Stimulated activated CD4-positive, alpha-beta T cell treated with anti-CD3 and anti-CD28 coated beads, Interleukin-1b, Interleukin-23, amount 100 ng/mL, for 48 hours (primary cell): ENCODE measurements around the gene IGF1.

Experiments used
- DNase-seq: peaks from one replicate; pipeline ENCODE4 v3.0.0-alpha.2; 2020

IGF1 gene

DNA sequence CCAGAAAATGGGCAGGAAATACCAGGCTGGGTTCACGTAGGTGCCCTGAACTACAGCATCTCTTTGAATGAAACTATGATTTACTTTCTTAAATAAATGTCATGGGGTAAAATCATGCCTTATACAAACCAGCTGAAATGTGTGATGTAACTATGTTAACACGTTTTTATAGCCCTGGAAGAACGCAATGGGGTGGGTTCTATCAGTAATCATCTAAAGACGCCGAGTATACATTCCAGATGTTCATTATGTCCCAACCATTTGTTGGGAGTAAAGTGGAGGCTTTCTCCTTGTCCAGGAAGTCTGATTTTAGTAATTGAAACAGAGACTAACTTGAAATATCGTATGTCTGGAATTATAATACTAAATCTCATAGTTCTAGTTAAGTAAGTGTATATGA lies 16.2 kb upstream of the IGF1 start:
- DNase-seq = no peak

DNA sequence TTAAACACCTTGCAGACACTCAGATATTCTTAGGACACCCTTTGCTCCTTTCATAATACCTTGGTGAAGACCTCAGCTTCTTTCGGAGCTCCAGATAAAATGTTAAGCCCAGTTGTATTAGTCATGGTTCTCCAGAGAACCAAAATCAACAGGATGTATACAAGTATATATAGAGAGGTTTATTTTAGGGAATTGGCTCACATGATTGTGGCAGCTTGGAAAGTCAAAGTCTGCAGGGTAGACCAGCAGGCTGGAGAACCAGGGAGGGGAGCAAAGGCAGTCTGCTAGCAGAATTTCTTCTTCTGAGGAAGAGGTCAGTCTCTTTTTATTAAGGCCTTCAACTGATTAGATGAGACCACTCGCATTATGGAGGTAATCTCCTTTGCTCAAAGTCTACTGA lies 6.9 kb upstream of the IGF1 start:
- DNase-seq = no peak

DNA sequence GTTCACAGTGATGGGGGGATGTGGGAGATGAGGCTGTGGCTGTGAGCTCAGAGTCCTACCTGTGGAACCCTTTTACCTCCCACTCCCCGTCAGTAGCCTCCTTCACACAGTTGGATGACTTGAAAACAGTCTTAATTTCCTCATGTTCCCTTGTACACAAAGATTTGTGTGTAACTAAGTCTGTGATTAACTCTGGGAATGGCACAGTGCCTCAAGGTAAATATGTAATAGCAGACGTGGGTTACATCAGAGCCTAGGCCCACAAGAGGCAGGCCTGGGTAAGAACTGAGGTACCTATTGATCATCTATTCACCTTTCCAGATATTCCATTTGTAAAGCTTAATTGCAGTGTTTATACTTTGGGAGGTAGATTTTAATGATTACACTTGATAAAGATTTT lies 5.8 kb upstream of the IGF1 start:
- DNase-seq = no peak

DNA sequence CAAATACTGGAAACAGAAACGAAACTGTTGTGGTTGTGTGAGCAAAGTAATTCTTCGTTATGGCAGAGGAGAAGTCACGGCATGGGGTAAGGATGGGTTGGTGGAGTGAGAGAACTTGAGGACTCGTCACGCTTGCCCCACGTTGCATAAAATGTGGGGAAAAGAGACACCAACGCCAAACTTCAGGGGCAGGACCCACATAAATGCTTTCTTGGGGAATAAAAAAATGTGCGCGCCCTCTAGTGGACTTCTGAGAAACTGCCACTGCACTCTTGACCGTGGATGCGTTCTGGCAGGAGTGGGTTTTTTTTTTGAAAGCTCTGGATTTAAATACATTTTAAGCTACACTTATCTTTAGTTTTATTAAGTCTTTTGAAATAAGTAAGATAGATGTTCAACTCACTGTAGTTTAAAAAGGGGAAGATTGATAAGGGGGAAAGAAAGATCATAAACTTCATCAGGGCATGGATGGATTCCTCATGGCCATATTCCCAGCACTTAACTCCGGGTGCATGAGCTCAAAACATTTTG lies 4.1 kb upstream of the IGF1 start:
- peak; percentile 73 for DNase-seq

DNA sequence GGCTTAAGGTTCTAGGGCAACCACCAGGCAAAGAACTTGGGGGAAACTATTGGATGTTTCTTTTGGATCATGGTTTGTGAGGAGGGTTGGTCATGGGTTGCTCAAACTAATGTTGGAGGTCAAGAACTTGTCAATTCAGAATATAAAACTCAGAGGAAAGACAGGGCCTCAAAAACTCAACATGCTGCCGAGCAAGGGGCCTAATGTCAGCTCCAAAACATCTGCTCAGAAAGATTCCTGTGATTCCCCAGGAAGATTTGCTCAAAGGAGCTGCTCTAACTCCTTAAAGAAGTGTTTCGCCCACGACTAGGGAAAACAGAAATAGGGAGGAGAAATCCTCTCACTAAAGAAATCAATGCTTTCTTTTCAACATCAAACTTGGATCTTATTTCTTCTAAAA lies 3.7 kb upstream of the IGF1 start:
- DNase-seq = no peak

DNA sequence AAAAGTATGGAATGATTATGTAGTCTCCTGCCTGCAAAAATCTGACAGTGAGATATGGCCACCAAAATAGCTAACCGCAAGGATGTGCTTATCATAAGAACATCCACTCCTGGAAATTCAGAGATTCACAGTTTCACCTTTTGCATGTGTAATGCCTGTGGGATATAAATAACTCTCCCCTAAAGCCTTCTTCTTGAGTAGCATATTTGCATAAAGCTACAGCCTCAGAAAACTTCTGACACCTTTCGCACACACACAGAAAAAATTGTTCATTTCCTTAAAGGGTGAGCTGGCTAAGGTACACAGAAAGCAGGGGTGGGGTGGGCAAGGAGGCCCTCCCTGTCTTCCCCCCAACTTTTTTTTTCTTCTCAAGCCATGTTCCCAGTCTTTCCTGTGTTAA lies 3.1 kb upstream of the IGF1 start:
- no peak for DNase-seq

DNA sequence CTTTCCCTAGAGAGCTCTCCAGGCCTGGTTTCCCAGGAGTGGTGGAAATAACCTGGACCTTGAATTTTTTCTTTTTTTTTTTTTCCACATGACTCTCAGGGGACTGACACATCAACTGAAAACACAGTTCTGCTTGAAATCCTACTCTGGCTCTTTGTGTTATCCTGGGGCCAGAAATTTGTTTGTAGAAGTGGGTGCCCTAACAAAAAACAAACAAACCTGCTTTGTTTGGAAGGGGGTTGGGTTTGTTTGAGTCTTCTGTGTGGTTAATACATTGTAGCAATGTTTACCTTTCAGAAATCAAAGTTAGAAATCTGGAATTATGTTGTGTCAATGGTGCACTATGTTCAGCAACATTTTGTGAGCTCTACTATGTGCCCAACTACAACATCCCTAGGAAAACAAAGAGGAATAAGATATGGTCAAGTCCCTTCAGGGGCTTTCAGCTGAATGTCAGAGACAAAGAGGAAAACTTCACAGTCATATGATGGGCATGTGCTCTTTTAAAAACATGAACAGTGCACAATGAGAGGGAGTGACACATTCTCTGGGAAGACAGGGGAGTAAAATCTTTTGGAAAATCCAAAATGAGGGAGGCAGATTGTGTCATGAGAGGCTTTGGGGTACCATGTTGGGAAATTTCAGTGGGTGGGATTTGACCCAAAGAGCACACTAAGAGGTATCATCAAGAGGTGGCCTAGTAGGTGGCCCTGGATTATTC lies 1.5 kb upstream of the IGF1 start:
- no peak for DNase-seq

DNA sequence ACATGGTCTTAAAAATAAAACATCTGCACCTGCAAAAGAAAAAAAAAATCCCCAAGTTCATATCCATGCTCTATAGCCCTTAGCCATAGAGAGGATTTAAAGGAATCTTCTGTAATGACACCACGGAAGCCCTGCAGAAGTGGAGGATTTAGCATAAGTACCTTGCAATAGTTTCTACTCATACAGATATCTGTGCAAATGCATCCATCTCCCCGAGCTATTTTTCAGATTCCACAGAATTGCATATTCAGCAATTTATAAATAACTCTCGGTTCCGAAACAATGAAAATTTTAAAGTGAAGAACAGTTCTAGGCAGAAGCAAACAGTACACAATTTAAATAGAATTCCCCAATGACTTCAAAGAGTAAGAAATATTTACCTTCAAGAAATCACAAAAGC lies 424 bp downstream of the IGF1 start:
- no peak for DNase-seq

DNA sequence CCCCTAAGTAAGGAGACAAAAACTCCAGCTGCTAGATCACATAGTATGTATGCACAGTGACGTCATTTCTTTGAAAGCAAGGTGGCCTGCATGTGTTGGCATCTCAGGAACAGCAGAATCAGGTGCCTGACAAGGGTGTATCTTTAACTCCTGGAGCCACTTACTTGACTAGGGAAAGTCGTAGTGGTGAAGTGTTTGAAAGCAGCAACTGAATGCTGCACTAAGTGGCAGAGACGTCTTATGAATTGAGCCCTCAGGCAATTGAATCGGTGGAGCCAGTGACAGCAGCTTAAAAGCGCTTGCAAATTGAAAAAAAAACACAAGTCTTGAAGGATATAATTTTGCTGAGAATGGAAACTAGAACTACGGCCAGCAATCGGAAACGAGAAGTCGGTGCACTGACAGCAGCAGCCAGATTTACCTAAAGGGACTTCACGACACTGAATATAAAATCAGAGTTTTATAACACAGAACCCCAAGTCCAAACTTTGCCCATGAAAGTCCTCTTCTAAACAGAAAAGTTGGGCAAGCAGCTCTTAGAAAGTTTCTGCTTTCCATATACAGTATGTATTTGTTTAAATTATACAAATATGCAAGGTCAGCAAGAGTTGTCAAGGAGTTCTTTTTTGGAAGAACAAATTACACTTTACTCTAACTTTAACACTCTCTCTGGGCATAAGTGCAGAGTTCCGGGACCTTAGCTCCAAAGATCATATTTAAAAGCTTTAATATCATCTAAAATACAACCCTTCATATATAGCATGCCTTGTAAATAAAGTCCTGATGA lies 1.1 kb downstream of the IGF1 start:
- DNase-seq = no peak

DNA sequence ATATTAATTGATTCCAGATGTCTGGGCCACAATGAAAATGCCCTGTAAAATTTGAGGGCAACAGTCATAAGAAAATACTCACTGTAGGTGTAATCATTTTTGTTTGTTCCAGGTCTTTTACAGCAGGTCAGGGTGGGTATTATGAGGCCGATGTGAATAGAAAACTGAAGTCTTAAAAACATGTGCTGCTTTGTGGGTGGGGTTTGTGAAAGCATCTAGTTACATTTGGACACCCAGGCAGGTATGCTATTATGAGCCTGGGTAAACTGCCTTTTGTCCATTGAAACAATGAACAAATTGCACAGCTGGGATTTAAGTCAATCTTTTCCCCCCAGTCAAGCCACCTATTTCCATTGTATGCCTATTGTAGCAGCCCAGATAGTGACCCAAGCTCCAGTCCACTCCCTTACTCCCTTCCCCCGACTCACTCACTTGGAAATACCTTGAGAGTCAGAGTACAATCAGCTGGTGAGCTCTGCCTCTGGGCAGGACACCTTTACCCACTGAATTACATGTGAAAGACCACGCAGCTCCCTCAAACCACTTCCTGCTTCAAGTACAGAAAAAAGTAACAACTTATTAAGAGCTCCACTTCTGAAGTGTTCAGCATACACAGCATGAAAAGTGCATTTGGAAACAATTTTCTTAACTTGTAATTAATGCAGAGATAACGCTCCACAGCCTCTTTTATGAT lies 1.8 kb downstream of the IGF1 start:
- DNase-seq = peak; percentile 19

DNA sequence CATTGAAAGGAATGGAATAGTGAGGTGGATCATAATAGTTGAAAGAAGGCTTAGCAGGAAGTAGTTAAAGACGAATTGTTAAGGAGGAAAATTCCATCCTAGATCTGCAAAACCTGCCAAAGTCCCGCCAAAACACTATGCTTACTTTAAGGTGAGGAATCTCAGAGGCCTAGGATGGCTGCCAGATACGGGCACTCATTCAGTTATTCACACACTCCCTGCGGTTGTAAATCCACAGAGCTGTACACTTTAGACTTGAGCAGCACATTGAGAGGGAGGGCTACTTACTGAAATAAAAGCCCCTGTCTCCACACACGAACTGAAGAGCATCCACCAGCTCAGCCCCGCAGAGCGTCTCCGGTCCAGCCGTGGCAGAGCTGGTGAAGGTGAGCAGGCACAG lies 5.0 kb downstream of the IGF1 start:
- no peak for DNase-seq

DNA sequence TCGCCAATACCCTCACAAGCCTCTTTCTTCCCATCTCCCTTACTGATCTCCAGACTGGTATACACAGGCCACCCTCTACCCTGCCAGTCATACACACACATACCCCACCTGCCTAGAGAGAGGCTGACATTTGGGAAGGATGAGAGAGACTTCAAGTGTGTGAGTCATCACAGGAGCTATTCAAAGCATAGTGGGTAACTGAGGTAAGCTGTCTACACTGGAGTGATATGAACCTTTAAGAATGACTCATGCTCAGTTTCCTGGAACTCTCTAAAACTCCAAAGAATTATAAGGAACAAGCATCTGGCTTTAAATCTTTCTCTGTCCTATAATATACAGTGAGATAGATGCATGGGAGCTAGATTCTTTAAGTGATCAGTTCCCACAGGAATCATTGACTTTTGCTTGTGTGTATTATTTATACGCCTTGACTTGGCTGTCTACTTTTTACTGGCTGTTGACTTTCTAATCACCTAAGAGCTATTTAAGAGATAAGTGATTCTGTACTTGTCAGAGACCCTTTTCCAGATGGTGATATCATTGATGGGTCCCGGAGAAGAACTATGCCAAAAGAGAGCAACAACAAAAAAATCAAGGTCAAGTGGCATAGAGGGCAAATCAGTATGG lies 5.8 kb downstream of the IGF1 start:
- DNase-seq = no peak

DNA sequence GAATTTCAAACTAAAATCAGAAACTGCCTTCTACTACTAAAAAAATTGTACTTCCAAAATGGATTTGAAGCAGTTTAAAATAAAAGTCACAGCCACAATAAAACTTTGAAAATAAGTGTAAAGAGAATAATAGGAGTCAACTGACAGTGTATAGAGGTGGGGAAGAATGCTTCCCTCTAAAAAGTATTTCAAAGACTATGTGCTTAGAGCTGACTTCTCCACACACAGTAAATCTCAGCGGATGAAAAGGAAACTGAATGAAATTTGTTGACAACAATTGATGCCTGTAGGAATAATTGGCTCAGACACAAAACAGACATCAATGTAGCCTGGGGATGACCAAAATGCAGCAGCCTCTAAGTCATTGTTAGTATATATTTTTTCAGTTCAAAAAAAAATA lies 7.9 kb downstream of the IGF1 start:
- no peak for DNase-seq

DNA sequence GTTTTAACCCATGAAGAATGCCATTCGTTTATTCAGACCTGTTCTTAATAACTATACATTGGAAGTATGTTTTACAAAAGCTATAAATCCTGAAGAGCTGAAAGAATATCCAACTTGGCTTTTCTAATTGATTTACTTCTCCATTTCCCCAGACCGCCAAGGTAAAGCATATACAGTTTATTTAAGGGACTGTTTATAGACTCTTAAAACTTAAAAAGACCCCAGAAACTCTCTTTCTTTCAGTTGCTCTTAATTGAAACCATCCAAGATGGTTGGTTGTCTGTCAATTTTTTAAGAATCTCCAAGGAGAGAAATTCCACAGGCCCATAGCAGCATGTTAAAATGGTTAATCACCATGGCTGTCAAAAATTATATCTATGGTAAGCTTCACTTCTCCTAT lies 8.8 kb downstream of the IGF1 start:
- DNase-seq = no peak

DNA sequence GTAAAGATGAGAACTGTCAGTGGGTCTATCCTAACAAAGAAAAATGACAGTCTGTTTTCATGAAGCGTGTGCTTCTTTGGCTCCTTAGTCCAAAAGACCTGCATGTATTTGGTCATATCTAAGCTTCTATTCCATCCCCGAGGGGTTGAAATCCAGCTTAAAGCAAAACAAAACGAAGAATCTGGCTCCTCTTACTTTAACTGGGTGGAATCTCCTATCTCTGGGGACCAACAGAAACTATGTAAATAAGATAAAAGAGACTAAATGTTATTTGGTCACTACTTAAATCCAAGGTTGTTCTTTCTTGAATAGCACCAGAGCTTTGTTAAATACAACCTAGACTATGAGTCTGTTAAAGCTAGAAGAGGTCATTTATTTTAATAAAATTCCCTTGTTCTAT lies 9.4 kb downstream of the IGF1 start:
- DNase-seq = no peak

DNA sequence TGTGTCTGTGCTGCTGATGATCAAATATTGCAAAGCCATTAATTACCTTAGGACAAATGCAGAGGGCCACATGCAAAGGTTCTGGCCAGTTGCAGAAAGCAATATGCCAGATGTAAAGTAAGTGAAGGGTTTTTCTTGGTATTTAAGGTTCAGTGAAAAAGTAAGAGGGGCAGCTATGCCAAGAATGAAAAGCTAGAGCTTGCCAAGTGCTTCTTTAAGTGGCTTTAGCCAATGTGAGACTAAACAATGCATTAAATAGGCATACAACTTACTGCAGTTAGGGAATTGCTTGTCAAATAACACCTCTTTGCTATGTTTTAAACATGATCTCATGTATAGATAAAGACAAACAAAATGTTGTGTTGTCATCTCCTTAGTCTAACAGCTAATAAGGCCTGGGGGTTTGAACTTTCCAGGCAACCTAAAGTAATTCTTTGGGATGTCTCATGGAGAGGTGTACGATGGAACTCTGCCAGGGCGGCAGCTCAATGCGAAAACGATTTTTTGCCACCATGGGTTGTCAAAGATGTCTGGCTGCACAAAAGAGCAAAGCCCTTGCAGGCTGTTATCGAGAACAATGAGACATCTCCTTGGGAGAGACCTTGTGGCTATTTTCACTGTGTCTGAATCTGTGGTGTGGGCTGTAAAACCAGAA lies 12.0 kb downstream of the IGF1 start:
- no peak for DNase-seq

DNA sequence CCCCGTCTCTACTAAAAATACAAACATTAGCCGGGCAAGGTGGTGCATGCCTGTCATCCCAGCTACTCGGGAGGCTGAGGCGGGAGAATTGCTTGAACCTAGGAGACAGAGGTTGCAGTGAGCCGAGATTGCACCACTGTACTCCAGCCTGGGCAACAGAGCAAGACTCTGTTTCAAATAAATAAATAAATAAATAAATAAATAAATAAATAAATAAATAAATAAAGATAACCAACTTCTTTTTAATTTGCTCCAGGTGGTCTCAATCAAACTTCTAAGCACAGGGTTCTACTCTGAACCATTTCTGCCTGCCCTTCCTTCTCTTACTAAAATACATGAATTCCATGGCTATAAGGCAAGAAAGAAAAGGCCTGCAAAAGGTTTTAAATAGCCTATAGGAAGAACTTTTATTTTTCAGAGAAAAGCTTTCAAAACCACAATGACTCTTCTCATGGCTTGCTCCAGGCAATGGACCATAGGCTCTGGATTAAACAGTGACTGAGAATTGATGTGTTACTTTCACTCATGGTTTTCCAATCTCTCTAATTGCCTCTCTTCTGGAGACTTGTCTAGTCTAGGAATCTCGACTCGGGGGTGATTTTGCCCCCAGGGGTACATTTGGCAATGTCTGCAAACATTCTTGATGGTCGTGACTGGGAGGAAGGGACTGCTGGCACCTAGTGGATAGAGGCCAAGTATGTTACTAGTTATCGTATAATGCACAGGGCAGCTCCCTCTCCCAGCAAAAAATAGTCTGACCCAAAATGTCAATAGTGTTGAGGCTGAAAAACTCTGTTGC lies 14.4 kb downstream of the IGF1 start:
- DNase-seq = no peak

DNA sequence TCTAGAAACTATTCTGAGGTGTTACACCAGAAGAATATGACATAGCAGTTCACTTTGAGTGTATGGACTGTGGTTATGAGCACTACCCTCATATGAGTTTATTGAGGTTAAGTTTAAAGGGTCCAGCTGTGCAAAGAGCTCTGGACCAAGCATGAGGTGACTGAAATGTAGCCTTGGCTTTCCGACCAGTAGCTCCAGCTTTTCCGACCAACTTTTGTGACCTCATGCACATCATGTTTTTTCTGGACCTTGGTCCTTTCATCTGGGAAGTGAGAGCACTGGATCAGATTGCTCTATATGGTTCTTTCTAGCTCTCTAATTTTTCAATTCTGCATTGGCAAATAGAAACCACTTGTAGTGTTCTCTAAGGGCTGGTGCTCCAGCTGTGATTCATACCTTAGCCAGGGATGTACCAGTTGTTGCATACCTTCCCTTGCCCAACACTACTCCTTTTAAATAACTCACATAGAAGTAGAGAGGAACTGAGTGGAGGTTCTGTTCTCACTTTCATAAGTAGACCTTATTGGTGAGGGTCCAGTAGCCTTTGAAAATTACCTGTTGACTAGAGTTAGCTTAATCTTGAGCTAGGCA lies 16.6 kb downstream of the IGF1 start:
- DNase-seq = no peak

DNA sequence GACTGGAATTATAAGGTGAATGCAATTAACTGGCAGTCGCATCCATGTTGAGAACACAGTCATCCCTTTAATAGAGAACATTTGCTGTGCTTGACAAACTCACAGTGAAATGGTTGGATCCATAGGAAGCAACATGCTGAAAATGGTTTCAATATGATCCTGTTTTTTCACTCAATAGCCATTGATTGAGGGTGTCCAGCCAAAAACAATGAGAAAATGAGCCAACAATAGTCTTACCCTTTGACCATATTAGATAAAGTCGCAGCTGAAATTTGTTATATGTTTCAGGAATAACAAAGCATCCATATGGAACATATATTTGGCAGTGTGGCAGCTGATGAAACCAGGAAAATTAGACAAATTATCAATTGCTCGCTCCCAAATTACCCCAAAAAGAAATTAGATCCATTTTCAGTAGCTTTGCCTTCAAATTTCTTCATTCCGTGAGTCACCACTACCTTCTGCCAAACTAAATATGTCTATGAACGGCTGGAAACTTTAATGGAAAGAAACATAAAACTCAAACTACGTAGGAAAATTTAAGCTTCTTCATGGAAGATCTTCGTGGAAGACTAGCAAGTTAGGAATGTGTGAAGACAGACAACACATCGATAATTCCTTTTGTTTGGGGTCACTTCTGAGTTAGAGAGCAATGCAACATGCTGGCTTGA lies 17.4 kb downstream of the IGF1 start:
- no peak for DNase-seq

DNA sequence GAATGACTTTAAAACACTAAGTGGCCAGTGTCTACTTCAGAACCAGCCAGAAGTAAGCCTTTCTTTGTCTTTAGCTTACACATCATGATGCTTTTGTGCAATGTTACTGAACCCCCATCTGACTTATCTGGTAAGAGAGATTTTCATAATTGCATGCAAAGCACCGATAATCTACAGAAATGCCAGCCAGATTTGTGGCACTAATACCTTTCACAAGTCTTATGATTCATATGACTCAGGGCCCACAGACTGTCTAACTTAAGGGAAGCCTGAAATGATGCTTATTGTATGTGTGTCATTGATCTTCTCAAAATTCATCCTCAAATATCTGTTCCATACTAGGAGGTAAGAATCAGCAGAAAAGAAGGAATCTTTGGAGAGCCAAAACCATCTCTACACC lies 18.0 kb downstream of the IGF1 start:
- no peak for DNase-seq

DNA sequence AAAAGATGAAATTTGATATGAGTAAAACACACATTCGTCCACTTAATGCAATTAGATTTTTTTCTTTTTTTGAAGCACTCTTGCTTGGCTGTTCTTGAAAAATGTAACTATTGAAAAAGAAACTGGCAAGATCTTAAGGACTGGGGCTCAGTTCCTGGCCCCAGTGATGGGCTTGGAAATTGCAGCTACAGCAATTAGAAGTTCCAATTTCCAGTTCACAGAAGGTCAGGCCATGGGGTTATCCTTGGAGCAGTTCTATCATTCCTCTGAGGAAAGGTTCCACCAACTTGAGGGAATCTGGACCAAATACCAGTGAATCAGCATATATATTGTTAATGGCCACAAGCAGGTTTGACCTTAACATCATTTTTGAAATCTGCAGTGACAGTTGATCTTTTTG lies 18.9 kb downstream of the IGF1 start:
- DNase-seq = no peak
